Retina (tissue), 1 donor: ENCODE data around the gene DDOST.
"Not testable (repeated sequence)": the region's sequence is repeated elsewhere in the genome, so short reads cannot be mapped to it uniquely, and the experiment has no call there.

ENCODE experiments used
- DNase-seq: peaks from one replicate; pipeline ENCODE4 v3.0.0-alpha.2; 2016

The DDOST gene

DNA sequence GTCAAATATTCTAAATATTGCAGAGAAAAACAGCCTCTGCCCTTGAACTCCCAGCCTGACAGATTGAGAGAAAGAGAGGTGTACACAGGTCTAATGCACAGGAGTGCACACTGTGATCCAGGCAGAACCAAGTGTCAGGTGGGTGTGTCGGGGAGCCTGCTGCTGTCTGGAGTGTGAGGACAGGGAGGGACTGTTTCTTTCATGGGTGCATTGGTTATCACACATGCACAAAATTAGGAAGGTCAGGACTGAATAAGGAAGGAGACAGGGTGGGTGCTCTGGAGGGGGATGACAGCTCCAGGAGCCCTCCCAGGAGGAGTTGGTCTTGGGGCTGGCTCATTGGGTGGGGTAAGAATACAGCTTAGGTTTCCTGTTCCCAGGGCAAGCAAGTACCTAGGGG is 41.2 kb downstream of the DDOST start:
- DNase-seq, result no peak

DNA sequence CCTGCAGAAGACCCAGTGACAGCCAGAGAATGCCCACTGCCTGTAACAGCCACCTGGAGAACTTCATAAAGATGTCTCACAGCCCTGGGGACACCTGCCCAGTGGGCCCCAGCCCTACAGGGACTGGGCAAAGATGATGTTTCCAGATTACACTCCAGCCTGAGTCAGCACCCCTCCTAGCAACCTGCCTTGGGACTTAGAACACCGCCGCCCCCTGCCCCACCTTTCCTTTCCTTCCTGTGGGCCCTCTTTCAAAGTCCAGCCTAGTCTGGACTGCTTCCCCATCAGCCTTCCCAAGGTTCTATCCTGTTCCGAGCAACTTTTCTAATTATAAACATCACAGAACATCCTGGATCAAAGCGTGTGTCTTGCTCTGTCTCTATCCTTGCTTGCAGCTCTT is 42.6 kb downstream of the DDOST start:
- DNase-seq, result no peak

DNA sequence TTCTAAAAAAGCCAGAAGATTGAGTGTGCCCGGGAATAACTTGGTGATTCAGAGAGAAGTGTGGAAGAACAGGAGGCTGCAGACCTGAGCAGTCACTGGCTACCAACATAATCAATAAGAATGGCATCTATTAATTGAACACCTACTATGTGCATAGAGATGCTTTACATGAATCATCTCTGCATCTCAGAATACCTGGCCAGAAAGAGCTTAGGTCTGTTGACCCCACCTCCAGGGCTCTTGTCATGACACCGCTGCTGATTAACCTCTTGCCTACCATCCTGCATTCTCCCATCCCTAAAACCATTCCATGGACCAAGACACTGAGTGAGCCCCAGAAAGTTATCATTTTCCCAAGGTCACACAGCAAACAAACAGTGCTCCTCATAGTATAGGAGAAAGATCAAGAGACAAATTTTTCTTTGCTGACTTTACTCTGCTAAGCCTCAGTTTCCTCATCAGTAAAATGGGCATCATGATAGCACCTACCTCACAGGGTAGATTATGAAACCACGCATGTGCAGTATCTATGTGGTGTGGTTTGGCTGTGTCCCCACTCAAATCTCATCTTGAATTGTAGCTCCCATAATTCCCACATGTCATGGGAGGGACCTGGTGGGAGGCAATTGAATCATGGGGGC is 44.2 kb downstream of the DDOST start:
- no peak for DNase-seq

GRCh38 chr1:20615946-20616846 is 45.0 kb downstream of the DDOST start:
- DNase-seq, result no peak

GRCh38 chr1:20614131-20614579 is 47.0 kb downstream of the DDOST start:
- DNase-seq, result no peak

DNA sequence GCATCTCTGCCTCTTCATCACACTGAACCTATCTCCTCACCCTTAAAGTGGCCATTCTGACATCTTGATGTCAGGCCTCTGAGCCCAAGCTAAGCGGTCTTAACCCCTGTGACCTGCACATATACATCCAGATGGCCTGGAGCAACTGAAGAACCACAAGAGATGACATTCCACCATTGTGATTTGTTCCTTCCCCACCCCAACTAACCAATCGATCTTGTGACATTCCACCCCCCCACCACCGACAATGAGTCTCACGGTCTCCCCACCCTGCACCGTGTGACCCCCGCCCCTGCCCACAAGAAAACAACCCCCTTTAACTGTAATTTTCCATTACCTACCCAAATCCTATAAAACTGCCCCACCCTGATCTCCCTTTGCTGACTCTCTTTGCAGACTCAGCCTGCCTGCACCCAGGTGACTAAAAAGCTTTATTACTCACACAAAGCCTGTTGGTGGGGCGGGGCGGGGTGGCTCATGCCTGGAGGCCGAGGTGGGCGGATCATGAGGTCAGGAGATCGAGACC is 48.9 kb downstream of the DDOST start:
- no peak for DNase-seq

GRCh38 chr1:20611652-20612051 is 49.5 kb downstream of the DDOST start:
- DNase-seq, result no peak

GRCh38 chr1:20610970-20611369 is 50.2 kb downstream of the DDOST start:
- DNase-seq, result no peak

DNA sequence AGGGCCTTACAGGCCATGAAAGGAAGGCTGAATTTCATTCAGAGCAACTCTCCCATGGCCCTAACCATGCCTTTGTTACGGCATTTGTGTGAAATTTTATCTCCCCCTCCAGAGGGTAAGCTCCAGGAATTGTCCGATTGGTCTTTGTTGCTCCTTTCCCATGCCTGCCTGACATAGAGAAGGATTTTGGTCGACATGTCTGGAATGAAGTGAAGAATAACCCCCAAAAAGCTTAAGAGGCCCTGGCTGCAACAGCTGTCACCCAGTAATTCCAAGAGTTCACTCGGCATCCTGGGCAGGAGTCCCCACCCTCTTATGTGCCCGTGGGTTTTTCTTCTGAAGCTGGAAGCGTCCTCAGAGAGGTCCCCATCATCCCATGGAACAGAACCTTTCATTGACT is 51.6 kb downstream of the DDOST start:
- DNase-seq, result no peak

DNA sequence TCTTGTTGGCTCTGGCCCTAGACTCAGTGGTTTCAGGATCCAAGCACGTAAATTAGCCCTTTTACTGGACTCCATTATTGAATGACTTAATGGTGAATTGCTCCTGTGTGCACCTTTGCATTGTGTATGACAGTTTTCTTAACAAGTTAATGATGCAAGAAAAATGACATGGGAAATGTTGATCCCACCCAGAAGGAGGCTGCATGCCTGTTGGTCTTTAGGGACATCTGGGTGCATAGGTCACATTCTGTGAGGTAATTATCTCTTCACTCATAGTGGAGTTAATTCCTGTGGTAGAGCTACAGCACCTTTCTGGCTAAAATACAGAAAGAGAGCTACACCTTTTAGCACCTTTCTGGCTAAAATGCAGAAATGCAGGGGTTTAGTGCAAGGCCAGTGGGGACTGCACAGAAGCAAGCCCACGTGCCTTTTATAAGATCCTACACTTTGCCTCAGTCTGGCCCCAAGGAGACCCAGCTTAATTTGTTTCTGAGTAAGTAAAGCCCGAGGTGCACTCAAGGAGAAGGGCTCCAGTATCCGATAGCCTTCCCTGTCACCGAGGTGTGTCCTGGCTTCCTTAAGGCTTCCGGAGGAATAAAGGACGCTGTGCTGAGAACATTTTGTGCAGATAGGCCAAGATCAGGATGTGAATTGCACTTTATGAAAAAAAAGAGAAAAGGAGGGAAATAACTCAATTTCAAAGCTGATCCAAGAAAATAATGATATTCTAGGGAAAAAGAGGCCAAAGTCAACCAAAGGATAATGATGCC is 54.2 kb downstream of the DDOST start:
- DNase-seq, result not testable (repeated sequence)

GRCh38 chr1:20604678-20605077 is 56.5 kb downstream of the DDOST start:
- DNase-seq, result no peak

DNA sequence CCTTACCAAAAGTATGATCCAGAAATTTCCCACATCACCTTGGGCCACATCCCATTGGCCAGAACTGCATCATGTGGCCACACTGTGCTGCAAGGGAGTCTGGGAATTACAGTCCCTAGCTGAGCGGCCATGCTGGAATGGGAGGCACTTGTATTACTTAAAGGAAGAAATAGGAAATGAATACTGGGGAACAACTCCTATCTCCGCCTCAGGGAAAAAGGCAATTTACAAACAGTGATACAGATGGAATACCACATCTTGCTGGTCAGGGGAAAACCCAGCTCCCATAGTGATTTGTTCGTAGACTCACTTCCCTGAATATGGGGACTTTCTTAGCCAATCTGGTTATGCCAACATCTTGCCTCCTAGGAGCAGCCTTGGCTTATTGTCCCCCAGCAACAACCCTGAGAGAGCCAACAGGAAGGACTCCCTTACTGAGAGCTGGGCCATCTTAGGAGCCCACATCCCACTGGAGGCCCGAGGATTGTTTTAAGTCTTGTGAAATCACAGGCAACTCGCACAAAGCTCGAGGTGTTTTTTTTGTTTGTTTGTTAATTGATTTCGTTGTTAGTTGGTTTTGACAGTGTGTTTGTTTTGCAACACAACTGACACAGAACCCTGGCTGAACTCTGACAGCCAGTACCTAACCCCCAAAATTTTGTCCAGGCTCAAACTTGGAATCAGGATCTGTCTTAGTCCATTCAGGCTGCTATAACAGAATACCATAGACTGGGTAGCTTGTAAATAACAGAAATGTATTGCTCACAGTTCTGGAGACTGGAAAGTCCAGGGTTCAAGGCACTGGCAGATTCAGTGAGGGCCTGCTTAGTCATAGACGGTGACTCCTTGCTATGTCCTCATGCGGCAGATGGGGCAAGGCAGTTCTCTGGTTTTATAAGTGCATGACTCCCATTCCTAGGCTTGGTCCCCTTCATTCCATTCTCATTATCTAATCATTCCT is 57.4 kb downstream of the DDOST start:
- no peak for DNase-seq

DNA sequence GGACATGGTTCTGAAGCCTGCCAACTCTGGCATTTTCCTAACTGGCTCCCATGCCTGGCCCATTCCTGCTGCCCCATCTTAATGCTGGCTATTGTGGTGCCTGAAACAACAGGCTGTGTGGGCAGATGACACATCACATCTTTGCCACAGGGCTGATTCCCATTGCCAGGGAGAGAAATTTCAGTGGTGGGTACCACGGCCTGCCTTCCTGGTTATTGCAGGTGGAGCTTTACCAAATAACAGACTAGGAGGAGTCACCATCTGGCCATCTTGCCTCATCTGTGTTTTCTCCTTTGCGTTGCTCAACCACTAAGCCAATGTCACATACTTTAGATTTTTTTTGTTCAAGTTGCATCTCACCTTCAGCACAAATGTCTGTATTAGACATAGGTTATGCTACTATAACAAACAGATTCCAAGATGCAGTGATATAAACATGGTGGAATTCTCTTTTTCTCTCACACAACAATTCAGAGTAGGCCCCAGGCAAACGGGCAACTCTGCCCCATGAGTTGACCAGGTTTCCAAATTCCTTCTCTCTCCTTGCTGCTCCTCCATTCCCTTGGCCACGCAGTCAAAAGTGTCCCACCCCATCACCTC is 58.2 kb downstream of the DDOST start:
- no peak for DNase-seq
